ENCODE measurements around the gene WDR77. TPM values are rescaled to one million over a fixed set of nuclear protein-coding genes. Genes with fewer than 3 reads are reported as not detected.

Gene WDR77
- total RNA-seq, 1 experiment from 2014 or later: 21.8 TPM

GRCh38 chr1:111470596-111470995, 21.5 kb upstream of the WDR77 start:
- no peak for DNase-seq (ENCODE audit: extremely low read depth, low read depth)

- DNase-seq (ENCODE audit: extremely low read depth, low read depth): no peak
These were observed 20.5 kb upstream of the WDR77 start for GRCh38 chr1:111469539-111469938.

- no peak for DNase-seq (ENCODE audit: extremely low read depth, low read depth)
These were observed 19.7 kb upstream of the WDR77 start for GRCh38 chr1:111468717-111469100.

- DNase-seq (ENCODE audit: extremely low read depth, low read depth): no peak
These were observed 19.0 kb upstream of the WDR77 start for GRCh38 chr1:111467865-111468716.

- DNase-seq (ENCODE audit: extremely low read depth, low read depth): no peak
These were observed 17.4 kb upstream of the WDR77 start for GRCh38 chr1:111466480-111466879.

- DNase-seq (ENCODE audit: extremely low read depth, low read depth): no peak
These were observed 16.7 kb upstream of the WDR77 start for GRCh38 chr1:111465754-111466153.

DNA sequence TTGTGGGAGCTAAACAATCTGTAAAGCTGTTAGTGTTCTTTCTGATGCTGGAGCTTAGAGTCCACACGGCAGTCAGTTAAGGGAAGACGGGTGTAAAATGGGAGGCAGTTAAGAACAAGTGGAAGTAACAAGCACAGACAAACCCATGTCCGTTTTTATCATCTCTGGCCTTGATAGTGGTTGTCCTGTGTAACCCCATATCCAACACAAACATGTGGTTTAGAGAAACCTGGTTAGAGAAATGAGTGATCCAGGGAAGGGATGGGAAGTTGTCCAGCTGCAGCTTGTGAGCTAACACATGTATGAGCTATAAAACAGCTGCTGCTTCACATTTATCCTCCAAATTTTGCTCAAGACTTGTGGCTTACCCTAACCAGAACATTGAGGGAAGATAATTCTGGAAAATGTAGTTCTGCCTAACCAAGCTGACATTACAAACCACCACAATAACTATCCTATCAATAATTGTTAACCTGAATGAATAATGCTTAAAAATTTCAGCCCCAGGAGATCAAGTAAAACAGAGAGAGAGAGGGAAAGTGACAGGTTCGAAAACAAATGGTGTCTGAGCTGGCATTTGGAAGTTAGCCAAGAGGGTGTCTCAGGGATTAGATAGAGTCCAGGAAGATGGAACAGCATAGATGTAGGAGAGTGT, 14.1 kb upstream of the WDR77 start:
- DNase-seq (ENCODE audit: extremely low read depth, low read depth): no peak

GRCh38 chr1:111462370-111463028, 13.4 kb upstream of the WDR77 start:
- no peak for DNase-seq (ENCODE audit: extremely low read depth, low read depth)

- DNase-seq (ENCODE audit: extremely low read depth, low read depth): no peak
These were observed 12.7 kb upstream of the WDR77 start for GRCh38 chr1:111461765-111462164.

GRCh38 chr1:111455642-111456031, 6.6 kb upstream of the WDR77 start:
- DNase-seq (ENCODE audit: extremely low read depth, low read depth): no peak

DNA sequence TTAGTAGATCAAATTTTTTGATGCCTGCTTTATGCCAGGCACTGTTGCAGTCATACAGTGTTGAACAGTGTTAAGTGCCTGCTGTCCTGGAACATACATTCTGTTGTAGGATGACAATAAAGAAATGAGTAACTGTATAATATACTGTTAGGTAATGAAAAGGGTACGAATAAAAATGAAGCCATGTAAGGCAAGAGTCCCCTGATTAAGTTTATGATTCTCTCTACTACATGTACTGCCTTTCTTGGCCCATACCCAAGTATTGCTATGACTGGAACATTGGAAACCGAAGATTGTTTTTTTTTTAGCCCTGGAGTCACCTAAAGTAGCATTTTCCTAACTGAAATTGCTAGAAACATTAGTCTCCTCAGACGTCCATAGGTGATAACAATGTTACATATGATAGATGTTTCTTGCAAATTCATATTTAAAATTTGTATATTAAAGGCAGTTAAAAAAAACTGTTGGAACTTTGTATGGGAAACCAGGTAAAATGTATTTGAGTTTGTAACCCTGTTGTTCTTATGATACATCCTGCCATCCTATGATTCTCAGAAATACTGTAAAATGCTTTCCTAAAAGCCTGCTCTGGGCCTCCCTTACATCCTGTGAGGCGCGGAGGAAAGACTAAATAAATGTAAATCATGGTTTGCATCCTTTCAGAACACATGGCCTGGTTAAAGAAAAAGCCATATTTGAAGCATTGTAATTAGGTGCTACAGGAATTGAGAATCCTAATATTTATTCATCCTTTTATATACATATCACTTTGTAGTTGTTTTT, 6.0 kb upstream of the WDR77 start:
- no peak for DNase-seq (ENCODE audit: extremely low read depth, low read depth)

GRCh38 chr1:111453706-111454105, 4.7 kb upstream of the WDR77 start:
- no peak for DNase-seq (ENCODE audit: extremely low read depth, low read depth)

DNA sequence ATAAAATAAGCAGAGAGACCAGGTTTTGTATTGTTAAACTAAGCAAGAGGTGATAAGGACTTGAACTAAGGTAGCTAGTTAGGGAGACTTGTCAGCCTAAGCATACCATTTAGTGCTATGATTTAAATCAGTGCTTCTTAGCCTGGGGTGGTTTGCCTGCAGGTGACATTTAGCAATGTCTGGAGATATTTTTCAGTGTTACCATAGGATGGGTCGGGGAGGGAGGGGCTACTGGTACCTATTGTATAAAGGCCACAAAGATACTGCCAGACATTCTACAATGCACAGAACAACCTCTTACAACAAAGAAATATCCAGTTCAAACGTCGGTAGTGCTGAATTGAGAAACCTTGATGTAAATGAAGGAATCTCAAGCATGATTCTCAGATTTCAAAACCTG, 3.5 kb upstream of the WDR77 start:
- DNase-seq (ENCODE audit: extremely low read depth, low read depth): no peak

GRCh38 chr1:111450185-111450584, 1.1 kb upstream of the WDR77 start:
- DNase-seq (ENCODE audit: extremely low read depth, low read depth): no peak

DNA sequence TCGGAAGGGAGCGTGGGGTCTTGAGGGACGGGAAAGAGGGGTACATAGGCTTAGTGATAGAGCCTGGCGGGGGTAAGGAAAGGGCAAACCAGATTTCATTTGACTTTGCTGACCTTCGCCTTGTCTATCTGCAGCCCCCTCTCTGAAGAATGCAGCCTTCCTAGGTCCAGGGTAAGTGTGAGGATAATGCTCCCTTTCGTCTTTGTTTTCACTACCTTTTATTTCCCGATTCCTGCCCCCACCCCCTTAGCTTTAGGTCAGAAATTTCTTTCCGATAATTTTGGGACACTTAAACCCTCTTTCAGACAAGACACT, 604 bp upstream of the WDR77 start:
- DNase-seq (ENCODE audit: extremely low read depth, low read depth): no peak

DNA sequence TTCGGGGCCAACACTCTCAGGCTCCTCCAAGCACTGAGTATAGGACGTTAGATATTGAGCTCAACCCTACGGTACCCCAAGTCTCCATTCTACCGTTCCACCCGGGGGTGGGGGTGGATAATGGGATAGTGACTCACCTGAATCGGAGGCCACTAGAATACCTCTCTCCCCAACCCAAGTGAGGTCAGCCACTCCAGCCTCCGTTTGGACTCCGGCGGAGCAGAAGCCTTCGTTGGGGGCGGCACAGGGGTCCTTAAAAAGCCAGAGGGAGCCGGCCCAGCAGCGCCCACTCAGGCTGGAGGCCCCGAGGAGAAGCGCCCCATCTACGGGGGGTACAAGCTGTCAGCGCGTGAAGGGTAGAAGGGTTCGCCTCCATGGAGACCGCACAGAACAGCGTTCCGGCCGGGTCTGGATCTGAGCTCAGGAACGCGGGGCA, 556 bp downstream of the WDR77 start:
- peak; percentile 1 for DNase-seq (ENCODE audit: extremely low read depth, low read depth)

- no peak for DNase-seq (ENCODE audit: extremely low read depth, low read depth)
These were observed 1.8 kb downstream of the WDR77 start for GRCh38 chr1:111446967-111447892.

GRCh38 chr1:111446546-111446945, 2.5 kb downstream of the WDR77 start:
- no peak for DNase-seq (ENCODE audit: extremely low read depth, low read depth)

- DNase-seq (ENCODE audit: extremely low read depth, low read depth): no peak
These were observed 5.0 kb downstream of the WDR77 start for GRCh38 chr1:111444031-111444430.

- no peak for DNase-seq (ENCODE audit: extremely low read depth, low read depth)
These were observed 6.6 kb downstream of the WDR77 start for GRCh38 chr1:111442457-111442856.
